HG03520 (cell line): Measurements from ENCODE around the gene CACTIN.
"Not testable (repeated sequence)": the region's sequence is repeated elsewhere in the genome, so short reads cannot be mapped to it uniquely, and the experiment has no call there.

Experiments
- ATAC-seq: cut with Tn5 transposase; IDR thresholded peaks from one replicate; pipeline ENCODE4 v1.9.1; 2021; ENCODE audit warnings: mild to moderate bottlenecking, moderate library complexity; ENCODE audit not compliant: unreplicated experiment

The CACTIN gene

GRCh38 chr19:3648037-3648905 is 21.7 kb upstream of the CACTIN start:
- no peak for ATAC-seq

GRCh38 chr19:3647102-3647501 is 20.5 kb upstream of the CACTIN start:
- ATAC-seq = not testable (repeated sequence)

GRCh38 chr19:3646336-3647092 is 19.9 kb upstream of the CACTIN start:
- no peak for ATAC-seq

- ATAC-seq = no peak
Measured at GRCh38 chr19:3645726-3646125, 19.1 kb upstream of the CACTIN start.

DNA sequence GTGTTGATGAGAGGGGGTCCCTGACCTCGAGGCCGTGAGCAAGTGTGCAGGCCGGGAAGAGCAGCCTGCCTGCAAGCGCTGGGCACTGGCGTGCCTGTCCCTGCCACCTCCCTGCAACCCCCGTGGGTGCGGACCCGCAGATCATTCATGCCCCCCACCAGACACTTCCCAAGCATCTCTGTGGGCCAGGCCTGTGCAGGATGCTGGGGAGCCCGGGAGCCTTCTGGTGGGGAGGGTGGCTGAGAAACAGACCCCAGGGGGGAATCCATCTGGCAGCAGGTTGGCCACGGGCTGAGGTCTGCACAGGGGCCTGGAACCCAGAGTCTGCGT is 18.4 kb upstream of the CACTIN start:
- ATAC-seq = no peak

GRCh38 chr19:3644351-3645066 is 17.9 kb upstream of the CACTIN start:
- no peak for ATAC-seq

DNA sequence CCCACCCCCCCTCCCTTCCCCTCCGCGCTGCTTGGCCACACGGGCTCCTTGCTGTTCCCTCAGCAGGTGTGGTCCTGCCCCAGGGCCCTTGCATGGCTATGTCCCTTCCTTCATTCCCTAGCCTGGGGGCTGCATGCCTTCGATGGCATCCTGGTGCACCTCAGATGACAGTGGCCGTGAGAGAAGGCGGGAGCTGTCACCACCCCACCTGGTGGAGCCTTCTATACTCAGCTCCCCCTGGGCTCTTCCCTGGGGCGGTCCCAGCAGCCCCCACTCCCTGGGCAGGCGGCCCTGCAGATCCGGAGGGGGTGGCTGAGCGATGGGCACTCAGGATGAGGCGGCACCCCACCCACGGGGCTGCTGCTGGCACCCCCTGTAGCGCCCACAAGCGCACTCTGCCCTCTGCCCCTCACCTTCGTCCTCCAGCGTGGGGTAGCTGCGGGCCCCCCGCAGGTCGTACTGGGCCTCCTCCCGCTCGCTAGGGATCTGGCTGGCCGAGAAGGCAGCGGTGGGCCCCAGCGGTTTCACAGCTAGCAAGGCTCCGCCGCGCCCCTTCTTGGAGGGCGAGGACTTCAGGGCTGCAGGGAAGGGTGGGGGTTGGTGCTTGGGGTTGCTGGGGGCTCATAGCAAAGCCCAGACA is 17.2 kb upstream of the CACTIN start:
- ATAC-seq = no peak

DNA sequence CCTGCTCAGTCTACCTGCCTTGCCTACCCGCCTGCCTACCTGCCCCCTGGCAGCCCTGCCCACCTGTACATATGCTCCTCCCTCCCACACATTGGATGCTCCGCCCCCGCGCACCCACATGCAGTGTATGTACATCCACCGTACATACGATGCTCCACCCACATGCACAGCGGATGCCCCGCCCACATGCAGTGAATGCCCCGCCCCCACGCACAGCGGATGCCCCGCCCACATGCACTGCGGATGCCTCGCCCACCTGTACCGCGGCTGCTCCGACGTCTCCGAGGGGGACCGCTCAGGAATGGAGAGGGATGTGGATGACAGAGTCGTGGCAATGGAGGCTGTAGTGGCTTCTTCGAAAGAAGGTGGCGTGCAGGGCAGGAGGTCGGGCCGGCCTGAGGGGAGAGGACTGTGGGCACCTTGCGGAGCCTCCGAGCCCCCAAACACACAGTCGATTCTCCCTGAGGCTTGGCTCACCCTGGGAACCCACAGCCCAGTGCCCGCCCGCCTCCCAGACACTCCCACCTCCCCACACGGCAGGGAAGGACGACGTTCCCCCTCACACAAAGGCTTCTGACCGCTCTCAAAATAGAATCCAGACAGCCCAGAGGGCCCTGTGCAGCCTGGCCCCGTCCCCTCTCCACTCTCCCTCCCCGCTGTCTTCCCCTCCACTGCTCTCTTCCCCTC is 16.5 kb upstream of the CACTIN start:
- ATAC-seq = no peak

- ATAC-seq = no peak
Measured at GRCh38 chr19:3642296-3642695, 15.7 kb upstream of the CACTIN start.

DNA sequence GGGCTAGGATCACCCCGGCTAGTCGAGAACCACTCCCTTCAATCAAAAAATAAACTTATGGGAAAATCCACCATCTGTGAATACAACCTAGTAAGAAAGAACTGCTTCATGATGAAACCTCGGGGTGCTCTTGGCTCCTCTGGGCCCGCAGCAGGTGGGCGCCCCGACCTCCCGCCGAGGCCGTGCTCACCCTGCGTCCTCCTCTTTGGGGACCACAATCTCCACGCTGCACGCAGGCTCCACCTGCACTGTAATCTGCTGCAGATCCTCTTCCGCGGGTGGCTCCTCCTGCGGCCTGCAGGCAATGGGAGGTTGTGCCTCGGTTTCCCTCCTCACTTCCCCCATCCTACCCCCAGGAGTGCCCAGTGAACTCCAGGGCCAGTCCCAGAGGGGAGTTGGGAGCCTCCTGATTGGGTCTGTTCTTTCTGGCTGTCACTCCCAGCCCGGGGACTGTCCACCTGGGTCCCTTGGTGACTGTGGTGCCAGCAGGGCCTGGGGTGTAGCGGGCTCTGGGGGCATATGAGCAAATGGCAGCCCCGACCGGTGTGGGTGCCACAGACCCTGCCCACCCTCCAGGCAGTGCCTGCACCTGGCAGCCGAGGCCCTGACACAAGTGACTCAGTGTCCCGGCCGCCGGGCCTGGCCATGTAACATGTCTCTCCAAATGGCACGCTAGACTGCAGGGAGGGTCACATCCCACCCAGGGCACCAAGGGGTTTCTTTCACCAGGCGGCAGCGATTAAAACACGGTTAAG is 15.1 kb upstream of the CACTIN start:
- no peak for ATAC-seq

- ATAC-seq = no peak
Measured at GRCh38 chr19:3639479-3639878, 12.9 kb upstream of the CACTIN start.

DNA sequence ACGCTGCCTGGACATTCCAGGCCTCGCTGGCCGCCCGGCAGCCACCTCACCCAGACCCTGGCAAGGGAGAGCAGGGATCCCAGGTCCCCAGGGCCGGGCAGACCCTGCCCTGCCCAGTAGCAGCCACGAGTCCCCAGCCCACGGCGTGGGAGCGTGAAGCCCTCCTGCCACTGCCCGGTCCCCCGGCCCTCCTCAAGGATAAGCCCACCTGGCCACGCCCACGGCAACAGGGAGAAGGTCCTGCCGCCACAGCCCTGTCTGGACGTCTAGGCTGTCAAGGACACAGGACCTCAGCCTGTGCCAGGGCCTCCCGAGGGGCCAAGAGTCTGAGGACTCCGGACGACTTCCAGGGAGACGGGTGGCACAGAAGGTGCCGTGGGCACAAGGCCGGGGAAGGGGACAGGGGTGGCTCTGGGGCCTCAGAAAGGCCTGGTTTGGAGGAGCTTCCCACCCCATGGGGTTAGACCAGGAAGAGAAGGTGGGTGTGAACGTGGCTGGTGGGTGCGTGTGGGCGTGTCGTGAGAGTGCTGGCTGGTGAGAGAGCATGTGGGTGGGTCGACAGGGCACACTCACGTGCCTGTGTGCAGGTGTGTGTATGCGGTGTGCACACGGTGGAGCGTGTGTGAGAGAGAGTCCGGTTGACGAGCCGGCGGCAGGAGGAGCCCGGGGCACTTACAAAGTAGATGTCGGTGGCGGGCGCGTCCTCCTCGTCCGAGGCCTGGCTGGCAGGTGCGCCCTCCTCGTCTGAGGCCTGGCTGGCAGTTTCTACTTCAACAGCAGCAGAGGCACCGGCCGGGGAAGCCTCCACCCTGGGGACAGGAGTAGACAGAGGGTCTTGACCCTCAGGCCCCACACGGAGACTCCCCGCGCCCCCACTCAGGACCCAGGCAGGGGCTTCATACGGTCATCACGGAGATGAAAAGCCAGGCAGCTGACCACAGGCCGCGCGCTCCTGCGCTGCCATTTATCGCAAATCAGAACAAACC is 11.9 kb upstream of the CACTIN start:
- ATAC-seq = no peak

DNA sequence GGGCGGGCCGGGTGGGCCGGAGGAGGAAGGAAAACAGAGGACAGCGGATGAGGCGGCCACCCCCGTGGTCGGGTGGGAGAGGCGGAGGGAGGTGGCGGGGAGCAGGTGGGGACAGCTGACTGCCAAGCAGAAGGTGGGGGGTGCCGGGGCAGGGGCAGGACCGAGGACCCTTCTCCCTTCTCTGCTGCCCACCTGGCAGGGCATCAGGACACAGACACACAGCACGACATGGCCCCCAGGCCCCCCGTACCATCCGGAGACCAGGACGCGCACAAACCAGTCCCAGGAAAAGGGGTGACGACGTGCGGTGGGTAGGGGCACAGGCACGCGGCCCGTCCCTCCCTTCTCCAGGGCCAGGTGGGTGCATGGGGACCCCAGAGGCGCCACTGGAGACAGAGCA is 11.0 kb upstream of the CACTIN start:
- ATAC-seq = no peak

DNA sequence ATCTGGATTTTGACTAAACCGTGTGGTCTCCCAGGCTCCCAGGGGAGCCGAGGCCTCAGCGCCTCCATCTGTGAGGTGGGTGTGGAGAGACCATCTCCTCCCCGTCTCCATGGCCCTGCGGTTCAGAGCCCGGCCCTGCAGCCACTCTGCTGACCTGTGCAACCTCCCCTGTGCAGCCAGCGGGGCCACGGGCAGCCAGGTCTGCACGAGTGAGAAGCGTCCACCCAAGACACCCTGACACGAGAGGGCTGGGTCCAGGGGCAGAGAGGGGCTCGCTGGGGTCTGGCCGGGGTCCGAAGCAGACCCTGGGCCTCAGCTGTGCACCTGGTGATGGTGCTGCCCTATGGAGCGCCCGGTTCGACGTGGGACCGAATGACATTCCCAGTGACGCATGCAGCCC is 10.4 kb upstream of the CACTIN start:
- no peak for ATAC-seq

GRCh38 chr19:3636506-3636905 is 9.9 kb upstream of the CACTIN start:
- ATAC-seq = no peak

GRCh38 chr19:3634496-3635045 is 8.0 kb upstream of the CACTIN start:
- ATAC-seq = no peak

DNA sequence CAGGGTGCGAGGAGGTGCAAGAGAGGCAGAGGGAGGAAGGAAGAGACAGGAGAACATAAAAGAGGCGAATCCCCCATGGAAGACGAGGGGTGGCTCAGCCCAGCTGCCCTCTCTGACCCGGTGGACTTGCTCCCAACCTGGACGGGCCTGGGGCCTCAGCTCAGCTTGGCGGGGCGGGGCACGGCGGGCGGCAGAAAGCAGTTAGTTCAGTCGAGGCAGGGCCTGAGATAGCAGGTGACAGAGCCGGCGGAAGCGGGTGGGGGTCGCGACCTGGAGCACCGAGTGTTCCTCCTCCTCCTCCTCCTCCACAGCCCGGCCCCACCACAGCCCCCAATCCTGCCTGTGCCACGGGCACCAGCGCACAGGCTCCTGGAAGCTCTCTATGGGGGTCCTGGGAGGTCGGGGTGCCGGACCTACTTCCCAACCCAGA is 7.0 kb upstream of the CACTIN start:
- no peak for ATAC-seq
